ENCODE data around the gene PPP2R2C. TPM values are rescaled to one million over a fixed set of nuclear protein-coding genes. Genes with fewer than 3 reads are reported as not detected.

The PPP2R2C gene
- total and polyA plus RNA-seq, 10 of the 15 experiments (the other 5 are each of a cell fraction or from before 2014, with no cell fraction given): 0.13 to 0.15 TPM; not detected in 8

DNA sequence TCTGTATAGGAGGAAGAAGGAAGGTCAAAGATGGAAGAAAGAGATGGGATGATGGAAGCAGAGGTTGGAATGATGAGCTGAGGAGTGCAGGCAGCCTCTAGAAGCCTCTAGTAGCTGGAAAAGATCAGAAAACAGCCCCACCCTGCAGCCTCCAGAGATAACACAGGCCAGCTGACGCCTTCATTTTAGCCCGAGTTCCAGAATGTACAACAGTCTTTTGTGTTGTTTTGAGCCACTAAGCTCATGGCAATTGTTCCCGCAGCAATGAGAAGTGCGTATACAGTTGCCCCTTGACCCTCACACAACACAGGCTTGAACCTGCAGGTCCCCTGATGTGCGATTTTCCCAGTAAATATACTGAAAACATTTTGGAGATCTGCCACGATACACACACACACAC, 130.7 kb downstream of the PPP2R2C start (continued):
- TF ChIP-seq ZNF687 (IDR thresholded peaks at IDR 0.05) (no peak), ZNF274 (IDR thresholded peaks at IDR 0.05; ENCODE audit: insufficient read depth, insufficient read length) (no peak), SUPT20H (IDR thresholded peaks at IDR 0.05; ENCODE audit: borderline replicate concordance, control insufficient read depth, low read depth, low read length) (no peak), NR2F1 (conservative IDR thresholded peaks at IDR 0.05) (no peak), LARP7 (IDR thresholded peaks at IDR 0.05) (no peak)
- TF ChIP-seq, protein P1, sequence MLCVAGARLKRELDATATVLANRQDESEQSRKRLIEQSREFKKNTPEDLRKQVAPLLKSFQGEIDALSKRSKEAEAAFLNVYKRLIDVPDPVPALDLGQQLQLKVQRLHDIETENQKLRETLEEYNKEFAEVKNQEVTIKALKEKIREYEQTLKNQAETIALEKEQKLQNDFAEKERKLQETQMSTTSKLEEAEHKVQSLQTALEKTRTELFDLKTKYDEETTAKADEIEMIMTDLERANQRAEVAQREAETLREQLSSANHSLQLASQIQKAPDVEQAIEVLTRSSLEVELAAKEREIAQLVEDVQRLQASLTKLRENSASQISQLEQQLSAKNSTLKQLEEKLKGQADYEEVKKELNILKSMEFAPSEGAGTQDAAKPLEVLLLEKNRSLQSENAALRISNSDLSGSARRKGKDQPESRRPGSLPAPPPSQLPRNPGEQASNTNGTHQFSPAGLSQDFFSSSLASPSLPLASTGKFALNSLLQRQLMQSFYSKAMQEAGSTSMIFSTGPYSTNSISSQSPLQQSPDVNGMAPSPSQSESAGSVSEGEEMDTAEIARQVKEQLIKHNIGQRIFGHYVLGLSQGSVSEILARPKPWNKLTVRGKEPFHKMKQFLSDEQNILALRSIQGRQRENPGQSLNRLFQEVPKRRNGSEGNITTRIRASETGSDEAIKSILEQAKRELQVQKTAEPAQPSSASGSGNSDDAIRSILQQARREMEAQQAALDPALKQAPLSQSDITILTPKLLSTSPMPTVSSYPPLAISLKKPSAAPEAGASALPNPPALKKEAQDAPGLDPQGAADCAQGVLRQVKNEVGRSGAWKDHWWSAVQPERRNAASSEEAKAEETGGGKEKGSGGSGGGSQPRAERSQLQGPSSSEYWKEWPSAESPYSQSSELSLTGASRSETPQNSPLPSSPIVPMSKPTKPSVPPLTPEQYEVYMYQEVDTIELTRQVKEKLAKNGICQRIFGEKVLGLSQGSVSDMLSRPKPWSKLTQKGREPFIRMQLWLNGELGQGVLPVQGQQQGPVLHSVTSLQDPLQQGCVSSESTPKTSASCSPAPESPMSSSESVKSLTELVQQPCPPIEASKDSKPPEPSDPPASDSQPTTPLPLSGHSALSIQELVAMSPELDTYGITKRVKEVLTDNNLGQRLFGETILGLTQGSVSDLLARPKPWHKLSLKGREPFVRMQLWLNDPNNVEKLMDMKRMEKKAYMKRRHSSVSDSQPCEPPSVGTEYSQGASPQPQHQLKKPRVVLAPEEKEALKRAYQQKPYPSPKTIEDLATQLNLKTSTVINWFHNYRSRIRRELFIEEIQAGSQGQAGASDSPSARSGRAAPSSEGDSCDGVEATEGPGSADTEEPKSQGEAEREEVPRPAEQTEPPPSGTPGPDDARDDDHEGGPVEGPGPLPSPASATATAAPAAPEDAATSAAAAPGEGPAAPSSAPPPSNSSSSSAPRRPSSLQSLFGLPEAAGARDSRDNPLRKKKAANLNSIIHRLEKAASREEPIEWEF (IDR thresholded peaks at IDR 0.05; ENCODE audit: insufficient replicate concordance, low read depth, low read length): no peak

Measured in GM12878 (cell line).